Measurements from ENCODE around the gene LTBP2. TPM values are rescaled to one million over a fixed set of nuclear protein-coding genes. Genes with fewer than 3 reads are reported as not detected.

LTBP2 gene
- total RNA-seq, 4 donors from 2014 or later, result 19.8 to 51.9 (median 28.8) TPM

- H3K9me3 ChIP-seq, result no peaks in the 10 kb centered on the region
- no peaks in the 10 kb centered on the region for H3K27me3 ChIP-seq
- H3K36me3 ChIP-seq, result no peaks in the 10 kb centered on the region
- no peak overlapping the region for H3K4me3 ChIP-seq
- in situ Hi-C loops (cut with MboI; ENCODE audit: low sequenced_read_pairs in 4 of 4) (no loop called here), intact Hi-C loops (cut with DNase I; ENCODE audit: low total_unique reads) (no loop called here)
- H3K4me1 ChIP-seq, result peaks cover 8 to 9% of the 10 kb centered on the region in 2 donors
- no peak for DNase-seq
- no peak for ATAC-seq
- no peak overlapping the region for H3K27ac ChIP-seq
- no peak for TF ChIP-seq CTCF (IDR thresholded peaks at IDR 0.05 in 4 of 5, conservative IDR thresholded peaks at IDR 0.05 in 1 of 5)
- TF ChIP-seq POLR2A (IDR thresholded peaks at IDR 0.05), result no peak
Observed at GRCh38 chr14:74524812-74525135, 87.3 kb downstream of the LTBP2 start.

GRCh38 chr14:74524076-74524811, 87.8 kb downstream of the LTBP2 start:
- H3K27me3 ChIP-seq, result no peaks in the 10 kb centered on the region
- H3K9me3 ChIP-seq, result no peaks in the 10 kb centered on the region
- in situ Hi-C loops (cut with MboI; ENCODE audit: low sequenced_read_pairs in 4 of 4), result no loop called here
- peaks cover 8 to 9% of the 10 kb centered on the region in 2 donors for H3K4me1 ChIP-seq
- no peak overlapping the region for H3K4me3 ChIP-seq
- intact Hi-C loops (cut with DNase I; ENCODE audit: low total_unique reads), result no loop called here
- DNase-seq (no peak), ATAC-seq (no peak)
- H3K36me3 ChIP-seq, result no peaks in the 10 kb centered on the region
- TF ChIP-seq CTCF (IDR thresholded peaks at IDR 0.05 in 4 of 5, conservative IDR thresholded peaks at IDR 0.05 in 1 of 5), result no peak
- TF ChIP-seq POLR2A (IDR thresholded peaks at IDR 0.05), result no peak
- no peak overlapping the region for H3K27ac ChIP-seq

- Histone ChIP-seq H3K27ac (no peak overlapping the region), H3K9me3 (no peaks in the 10 kb centered on the region), H3K4me3 (no peak overlapping the region), H3K36me3 (no peaks in the 10 kb centered on the region), H3K27me3 (no peaks in the 10 kb centered on the region), H3K4me1 (peaks cover 8 to 9% of the 10 kb centered on the region in 2 donors)
- ATAC-seq (no peak), DNase-seq (no peak)
- TF ChIP-seq CTCF (IDR thresholded peaks at IDR 0.05 in 4 of 5, conservative IDR thresholded peaks at IDR 0.05 in 1 of 5), result no peak
- TF ChIP-seq POLR2A (IDR thresholded peaks at IDR 0.05), result no peak
- in situ Hi-C loops (cut with MboI; ENCODE audit: low sequenced_read_pairs in 4 of 4), result no loop called here
- intact Hi-C loops (cut with DNase I; ENCODE audit: low total_unique reads), result no loop called here
Observed at GRCh38 chr14:74522740-74523139, 89.3 kb downstream of the LTBP2 start.

GRCh38 chr14:74521756-74522155, 90.3 kb downstream of the LTBP2 start:
- ATAC-seq (no peak), DNase-seq (no peak)
- Histone ChIP-seq H3K9me3 (no peaks in the 10 kb centered on the region), H3K27ac (no peak overlapping the region), H3K4me3 (no peak overlapping the region), H3K27me3 (no peaks in the 10 kb centered on the region), H3K36me3 (no peaks in the 10 kb centered on the region), H3K4me1 (peaks cover 8 to 9% of the 10 kb centered on the region in 2 donors)
- in situ Hi-C loops (cut with MboI; ENCODE audit: low sequenced_read_pairs in 4 of 4), result no loop called here
- TF ChIP-seq CTCF (IDR thresholded peaks at IDR 0.05 in 4 of 5, conservative IDR thresholded peaks at IDR 0.05 in 1 of 5) (no peak), POLR2A (IDR thresholded peaks at IDR 0.05) (no peak)
- intact Hi-C loops (cut with DNase I; ENCODE audit: low total_unique reads), result no loop called here
